ENCODE data around the gene SMYD3. TPM values are rescaled to one million over a fixed set of nuclear protein-coding genes. Genes with fewer than 3 reads are reported as not detected.

Gene SMYD3
- total RNA-seq, 3 donors from 2014 or later (not counting 1 experiment from before 2014, with no cell fraction given), result 43.6 to 48.0 (median 46.1) TPM

- Histone ChIP-seq H3K36me3 (ENCODE audit: control insufficient read depth, insufficient read depth, low read length) (no peaks in the 10 kb centered on the region), H3K4me1 (ENCODE audit: control insufficient read depth, insufficient read depth, low read length) (peaks cover 3% of the 10 kb centered on the region), H3K27me3 (ENCODE audit: control insufficient read depth, insufficient read depth, low read length) (no peaks in the 10 kb centered on the region), H3K27ac (ENCODE audit: low read length) (no peak overlapping the region), H3K4me3 (ENCODE audit: low read length) (no peak overlapping the region), H3K9me3 (ENCODE audit: control insufficient read depth, insufficient read depth, low read length) (no peaks in the 10 kb centered on the region)
- DNase-seq, result no peak
- 64% methylated on average over 3 of the region's 3 CpGs for WGBS (ENCODE audit: insufficient coverage)
- Mint-ChIP-seq H3K9me3 (no peaks in the 10 kb centered on the region), H3K4me1 (peaks cover 5% of the 10 kb centered on the region in 2 donors), H3K4me3 (no peak overlapping the region), H3K27ac (no peak overlapping the region), H3K36me3 (no peaks in the 10 kb centered on the region), H3K27me3 (ENCODE audit: low read depth in 2 of 2) (no peaks in the 10 kb centered on the region)
- no peak for TF ChIP-seq CTCF (IDR thresholded peaks at IDR 0.05)
- intact Hi-C loops (cut with micrococcal nuclease), result no loop called here
- ATAC-seq, result no peak
These were observed 354.1 kb downstream of the SMYD3 start for GRCh38 chr1:246152986-246153431.

- Mint-ChIP-seq H3K9me3 (no peaks in the 10 kb centered on the region), H3K4me1 (peaks cover 0 to 5% of the 10 kb centered on the region in 2 donors), H3K27ac (no peak overlapping the region), H3K36me3 (no peaks in the 10 kb centered on the region), H3K27me3 (ENCODE audit: low read depth in 2 of 2) (no peaks in the 10 kb centered on the region), H3K4me3 (no peak overlapping the region)
- Histone ChIP-seq H3K9me3 (ENCODE audit: control insufficient read depth, insufficient read depth, low read length) (no peaks in the 10 kb centered on the region), H3K36me3 (ENCODE audit: control insufficient read depth, insufficient read depth, low read length) (no peaks in the 10 kb centered on the region), H3K4me3 (ENCODE audit: low read length) (no peak overlapping the region), H3K27ac (ENCODE audit: low read length) (no peak overlapping the region), H3K4me1 (ENCODE audit: control insufficient read depth, insufficient read depth, low read length) (peaks cover under 1% of the 10 kb centered on the region), H3K27me3 (ENCODE audit: control insufficient read depth, insufficient read depth, low read length) (no peaks in the 10 kb centered on the region)
- 90% methylated on average over 6 of the region's 6 CpGs for WGBS (ENCODE audit: insufficient coverage)
- DNase-seq, result no peak
- no peak for ATAC-seq
- intact Hi-C loops (cut with micrococcal nuclease), result no loop called here
- no peak for TF ChIP-seq CTCF (IDR thresholded peaks at IDR 0.05)
These were observed 355.2 kb downstream of the SMYD3 start for GRCh38 chr1:246151796-246152434.

DNA sequence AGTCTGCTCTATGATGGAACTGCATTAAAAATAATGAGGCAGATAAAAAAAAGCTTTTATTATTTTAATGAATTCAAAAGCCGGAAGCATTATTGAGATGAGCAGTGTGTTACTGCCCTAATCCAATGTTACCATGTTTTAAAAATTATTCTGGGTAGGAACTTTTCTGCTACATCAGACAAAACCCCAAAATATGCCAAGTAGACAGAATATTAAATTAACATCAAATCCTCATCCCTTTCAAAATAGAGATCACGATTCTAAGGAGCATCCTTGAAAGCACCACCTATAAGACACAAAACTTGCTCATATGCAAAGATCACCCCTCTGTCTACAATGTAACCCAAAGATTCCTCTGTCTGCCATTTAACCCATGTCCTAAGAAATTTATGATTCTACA is 357.5 kb downstream of the SMYD3 start:
- Mint-ChIP-seq H3K27me3 (ENCODE audit: low read depth in 2 of 2) (no peaks in the 10 kb centered on the region), H3K36me3 (no peaks in the 10 kb centered on the region)
- ATAC-seq, result no peak

More for the DNA sequence above, 357.5 kb downstream of the SMYD3 start:
- no peak for DNase-seq
- Histone ChIP-seq H3K27ac (ENCODE audit: low read length) (no peak overlapping the region), H3K4me3 (ENCODE audit: low read length) (no peak overlapping the region), H3K4me1 (ENCODE audit: control insufficient read depth, insufficient read depth, low read length) (no peaks in the 10 kb centered on the region), H3K9me3 (ENCODE audit: control insufficient read depth, insufficient read depth, low read length) (no peaks in the 10 kb centered on the region), H3K27me3 (ENCODE audit: control insufficient read depth, insufficient read depth, low read length) (no peaks in the 10 kb centered on the region), H3K36me3 (ENCODE audit: control insufficient read depth, insufficient read depth, low read length) (no peaks in the 10 kb centered on the region)
- peaks cover 0 to 5% of the 10 kb centered on the region in 2 donors for H3K4me1 Mint-ChIP-seq
- TF ChIP-seq CTCF (IDR thresholded peaks at IDR 0.05), result no peak
- H3K9me3 Mint-ChIP-seq, result no peaks in the 10 kb centered on the region
- 91% methylated on average over 1 of the region's 2 CpGs for WGBS (ENCODE audit: insufficient coverage)
- H3K4me3 Mint-ChIP-seq, result no peak overlapping the region
- intact Hi-C loops (cut with micrococcal nuclease), result no loop called here
- H3K27ac Mint-ChIP-seq, result no peak overlapping the region

Data from natural killer cell (primary cell).